Naive thymus-derived CD4-positive, alpha-beta T cell (primary cell): Measurements from ENCODE around the gene ASB16. TPM values are rescaled to one million over a fixed set of nuclear protein-coding genes. Genes with fewer than 3 reads are reported as not detected.
A peak's percentile ranks its signal among the peaks of the same experiment; 100 is the strongest.

Experiments used
- ATAC-seq: fragments of 150-1000 bp; cut with Tn5 transposase; 2 replicates; pipeline ENCODE4 v1.10.0; 2021; ENCODE audit warnings: mild to moderate bottlenecking, moderate library complexity
- CTCF ChIA-PET: fragments of 350-600 bp; sonication (Branson Sonifier 250); formaldehyde crosslinking; loops from one replicate; lab custom pipeline; 2021; ENCODE audit warnings: antibody characterized with exemption; lab: Charles Lee
- POLR2A ChIA-PET: fragments of 350-600 bp; sonication (Branson Sonifier 250); formaldehyde crosslinking; loops from one replicate; lab custom pipeline; 2021; ENCODE audit warnings: antibody characterized with exemption, inconsistent platforms; lab: Charles Lee
- DNase-seq, 9 donors: peaks; one replicate each; pipeline versions ENCODE4 v3.0.0 to v3.0.0-alpha.2; 2020 to 2022; ENCODE audit warnings: mixed read lengths in 1 of 9
- H3K27ac ChIP-seq: one replicate; pipeline ENCODE4 v1.7.0; 2013; ENCODE audit warnings: mild to moderate bottlenecking, low read depth, low read length, moderate library complexity
- H3K27me3 ChIP-seq, 2 donors: one replicate each; pipeline ENCODE4 v1.7.0; 2013; ENCODE audit warnings: low read length in 2 of 2, mild to moderate bottlenecking in 2 of 2, moderate library complexity in 2 of 2; ENCODE audit not compliant: control insufficient read depth in 2 of 2, insufficient read depth in 2 of 2
- H3K36me3 ChIP-seq, 3 experiments: 1 replicate in 2 of 3; 2 replicates in 1 of 3; pipeline ENCODE4 v1.7.0; 2013; ENCODE audit warnings: low read length in 3 of 3, mild to moderate bottlenecking in 3 of 3, moderate library complexity in 1 of 3; ENCODE audit not compliant: insufficient read depth in 3 of 3, control insufficient read depth in 2 of 3
- H3K4me1 ChIP-seq, 2 donors: one replicate each; pipeline ENCODE4 v1.7.0; 2013; ENCODE audit warnings: low read length in 2 of 2, mild to moderate bottlenecking in 2 of 2, moderate library complexity in 1 of 2; ENCODE audit not compliant: control insufficient read depth in 2 of 2, insufficient read depth in 2 of 2
- H3K4me3 ChIP-seq: 2 replicates; pipeline ENCODE4 v1.7.0; 2013; ENCODE audit warnings: mild to moderate bottlenecking, low read length
- H3K9me3 ChIP-seq, 3 experiments: 1 replicate in 2 of 3; 2 replicates in 1 of 3; pipeline ENCODE4 v1.7.0; 2013; ENCODE audit warnings: low read length in 3 of 3; ENCODE audit not compliant: control insufficient read depth in 2 of 3
- H3K27ac Mint-ChIP-seq, 9 donors: one replicate each; pipeline ENCODE4 v1.8.0; 2020 to 2022; ENCODE audit warnings: mixed read lengths in 9 of 9, mild to moderate bottlenecking in 8 of 9, moderate library complexity in 5 of 9, inconsistent platforms in 2 of 9
- H3K27me3 Mint-ChIP-seq, 5 donors: one replicate each; pipeline ENCODE4 v1.8.0; 2021 to 2022; ENCODE audit warnings: mixed read lengths in 5 of 5, mild to moderate bottlenecking in 1 of 5
- H3K36me3 Mint-ChIP-seq, 5 donors: one replicate each; pipeline ENCODE4 v1.8.0; 2020 to 2022; ENCODE audit warnings: mixed read lengths in 5 of 5, mild to moderate bottlenecking in 3 of 5, inconsistent platforms in 1 of 5
- H3K4me1 Mint-ChIP-seq, 7 donors: one replicate each; pipeline ENCODE4 v1.8.0; 2020 to 2022; ENCODE audit warnings: mixed read lengths in 7 of 7, mild to moderate bottlenecking in 3 of 7, inconsistent platforms in 1 of 7
- H3K4me3 Mint-ChIP-seq, 10 donors: one replicate each; pipeline ENCODE4 v1.8.0; 2020 to 2022; ENCODE audit warnings: mild to moderate bottlenecking in 10 of 10, mixed read lengths in 10 of 10, moderate library complexity in 6 of 10, inconsistent platforms in 2 of 10
- H3K9me3 Mint-ChIP-seq, 11 donors: one replicate each; pipeline ENCODE4 v1.8.0; 2020 to 2022; ENCODE audit warnings: mixed read lengths in 11 of 11, mild to moderate bottlenecking in 4 of 11, inconsistent platforms in 1 of 11, moderate library complexity in 1 of 11
- intact Hi-C, 2 donors: fragments of 100-400 bp; cut with micrococcal nuclease; formaldehyde crosslinking; loops; one replicate each; pipeline ENCODE4 v1.15.1; 2023
- polyA plus RNA-seq, 2 donors: library from polyadenylated mRNA; unstranded; fragments of 300-500 nt; fragmentation: Illumina TruSeq; gene quantifications; one replicate each; pipeline ENCODE4 v1.2.3, GENCODE V29; 2021
- total RNA-seq, 6 experiments: library from RNA in 5 of 6; stranded (reverse) in 5 of 6; gene quantifications; 1 replicate in 5 of 6; 2 replicates in 1 of 6; pipeline ENCODE4 v1.2.3 and lab custom pipeline; 2021 to 2026

Gene ASB16
- total and polyA plus RNA-seq, 7 experiments from 2014 or later = 0.08 to 0.34 TPM; not detected in 5

GRCh38 chr17:44212507-44213402, 42.3 kb downstream of the ASB16 start:
- intact Hi-C loops = loop anchor here in 1 of 2 donors (10.0 kb wide), 2 partner anchors 848 to 1102 kb away; partner anchors contain the start of gene MAP3K14
- ChIA-PET CTCF (interaction anchor here (0.6 to 5.0 kb wide), 8 partner anchors 7 to 135 kb away, joined by 3 to 47 read pairs (median 8); partner anchors contain the start of genes TMUB2 and UBTF), POLR2A (interaction anchor here (0.7 to 14.1 kb wide), 6 partner anchors 7 to 133 kb away, joined by 3 to 319 read pairs (median 44); partner anchors contain the start of genes ATXN7L3, SLC25A39, TMUB2 and UBTF)
- H3K4me3 Mint-ChIP-seq = peak overlapping the region in 4 of 10 donors; percentile 17 to 91 (median 76)
- Histone ChIP-seq H3K27me3 (no peaks in the 10 kb centered on the region), H3K9me3 (no peaks in the 10 kb centered on the region), H3K4me1 (peaks cover 47 to 69% of the 10 kb centered on the region in 2 donors), H3K36me3 (peaks cover 24 to 76% (median 38%) of the 10 kb centered on the region in 3 experiments), H3K27ac (peak overlapping the region; percentile 90), H3K4me3 (no peak overlapping the region)
- H3K9me3 Mint-ChIP-seq = peaks cover 0 to 3% (median 0%) of the 10 kb centered on the region in 11 donors
- DNase-seq = peak in 1 of 9 donors; percentile 20
- H3K4me1 Mint-ChIP-seq = peaks cover 49 to 80% (median 64%) of the 10 kb centered on the region in 7 donors
- no peaks in the 10 kb centered on the region for H3K27me3 Mint-ChIP-seq
- no peak for ATAC-seq
- peaks cover 12 to 55% (median 33%) of the 10 kb centered on the region in 5 donors for H3K36me3 Mint-ChIP-seq
- peak overlapping the region in 8 of 9 donors; percentile 87 to 99 (median 98) for H3K27ac Mint-ChIP-seq

- Mint-ChIP-seq H3K4me1 (peaks cover 51 to 77% (median 62%) of the 10 kb centered on the region in 7 donors), H3K9me3 (peaks cover 0 to 3% (median 0%) of the 10 kb centered on the region in 11 donors), H3K4me3 (peak overlapping the region in 7 of 10 donors; percentile 28 to 91 (median 70)), H3K27me3 (no peaks in the 10 kb centered on the region), H3K27ac (peak overlapping the region; percentile 56 to 99 (median 97)), H3K36me3 (peaks cover 6 to 49% (median 27%) of the 10 kb centered on the region in 5 donors)
- Histone ChIP-seq H3K4me1 (peaks cover 51 to 69% of the 10 kb centered on the region in 2 donors), H3K9me3 (no peaks in the 10 kb centered on the region), H3K4me3 (no peak overlapping the region), H3K27ac (peak overlapping the region; percentile 90), H3K27me3 (no peaks in the 10 kb centered on the region), H3K36me3 (peaks cover 19 to 67% (median 34%) of the 10 kb centered on the region in 3 experiments)
- ATAC-seq = no peak
- DNase-seq = no peak
- intact Hi-C loops = loop anchor here in 1 of 2 donors (10.0 kb wide), 2 partner anchors 849 to 1101 kb away; partner anchors contain the start of gene MAP3K14
- ChIA-PET CTCF (interaction anchor here (1.1 to 2.0 kb wide), 2 partner anchors 12 to 118 kb away, joined by 3 to 4 read pairs; no protein-coding TSS in a partner anchor), POLR2A (interaction anchor here (0.7 to 14.1 kb wide), 6 partner anchors 7 to 132 kb away, joined by 3 to 319 read pairs (median 24); partner anchors contain the start of genes ATXN7L3 and SLC25A39)
These were observed 43.1 kb downstream of the ASB16 start for GRCh38 chr17:44213403-44214229.

GRCh38 chr17:44214230-44214494, 43.7 kb downstream of the ASB16 start:
- POLR2A ChIA-PET = interaction anchor here (1.0 to 14.1 kb wide), 5 partner anchors 8 to 131 kb away, joined by 3 to 319 read pairs (median 21); partner anchors contain the start of genes ATXN7L3, GRN and SLC25A39
- ATAC-seq (no peak), DNase-seq (no peak)
- H3K27ac ChIP-seq = peak overlapping the region; percentile 90
- Mint-ChIP-seq H3K4me3 (peak overlapping the region in 6 of 10 donors; percentile 28 to 91 (median 70)), H3K9me3 (peaks cover 0 to 3% (median 0%) of the 10 kb centered on the region in 11 donors), H3K36me3 (peaks cover 6 to 46% (median 26%) of the 10 kb centered on the region in 5 donors), H3K27ac (peak overlapping the region; percentile 56 to 99 (median 97)), H3K4me1 (peaks cover 51 to 74% (median 62%) of the 10 kb centered on the region in 7 donors), H3K27me3 (no peaks in the 10 kb centered on the region)
- peaks cover 17 to 61% (median 31%) of the 10 kb centered on the region in 3 experiments for H3K36me3 ChIP-seq
- CTCF ChIA-PET = interaction anchor here (1.1 to 2.0 kb wide), 2 partner anchors 12 to 117 kb away, joined by 3 to 4 read pairs; no protein-coding TSS in a partner anchor
- no peaks in the 10 kb centered on the region for H3K9me3 ChIP-seq
- no peak overlapping the region for H3K4me3 ChIP-seq
- intact Hi-C loops = loop anchor here in 1 of 2 donors (10.0 kb wide), 2 partner anchors 849 to 1101 kb away; partner anchors contain the start of gene MAP3K14
- H3K4me1 ChIP-seq = peaks cover 51 to 69% of the 10 kb centered on the region in 2 donors
- H3K27me3 ChIP-seq = no peaks in the 10 kb centered on the region

DNA sequence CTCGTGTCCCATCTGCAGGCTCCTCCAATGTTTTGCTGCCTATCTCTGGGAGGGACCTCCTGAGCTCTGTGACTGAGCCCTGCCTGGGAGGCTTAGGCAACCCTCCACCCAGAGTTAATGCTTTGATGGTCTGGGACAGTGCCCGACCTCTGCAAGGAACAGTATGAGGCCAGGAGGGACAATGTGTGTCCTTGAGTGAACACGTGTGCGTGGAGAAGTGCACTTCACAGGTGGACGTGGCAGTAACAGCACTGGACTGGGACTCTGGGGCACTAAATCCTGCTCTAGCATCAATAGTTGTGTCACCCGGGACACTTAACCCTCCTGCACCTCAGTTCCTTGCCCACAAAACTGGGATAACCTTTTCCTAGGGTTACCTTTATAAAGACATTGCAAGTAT, 44.4 kb downstream of the ASB16 start:
- H3K36me3 Mint-ChIP-seq = peaks cover 6 to 44% (median 26%) of the 10 kb centered on the region in 5 donors
- intact Hi-C loops = loop anchor here in 1 of 2 donors (10.0 kb wide), 2 partner anchors 850 to 1100 kb away; partner anchors contain the start of gene MAP3K14
- POLR2A ChIA-PET = interaction anchor here (1.0 to 14.1 kb wide), 5 partner anchors 9 to 130 kb away, joined by 3 to 319 read pairs (median 21); partner anchors contain the start of genes ATXN7L3, GRN and SLC25A39

GRCh38 chr17:44216173-44216572, 45.7 kb downstream of the ASB16 start:
- Mint-ChIP-seq H3K27me3 (no peaks in the 10 kb centered on the region), H3K4me3 (peak overlapping the region; percentile 76 to 91 (median 86)), H3K27ac (peak overlapping the region; percentile 87 to 99 (median 97)), H3K4me1 (peaks cover 45 to 62% (median 55%) of the 10 kb centered on the region in 7 donors), H3K36me3 (peaks cover 6 to 40% (median 23%) of the 10 kb centered on the region in 5 donors), H3K9me3 (peaks cover 0 to 6% (median 0%) of the 10 kb centered on the region in 11 donors)
- ChIA-PET CTCF (interaction anchor here (1.0 to 1.8 kb wide), 6 partner anchors 12 to 135 kb away, joined by 3 to 8 read pairs (median 4); no protein-coding TSS in a partner anchor), POLR2A (interaction anchor here (0.6 to 14.1 kb wide), 13 partner anchors 7 to 138 kb away, joined by 3 to 319 read pairs (median 6); partner anchors contain the start of genes ATXN7L3, SLC25A39 and TMUB2)
- H3K36me3 ChIP-seq = peaks cover 9 to 57% (median 23%) of the 10 kb centered on the region in 3 experiments
- ATAC-seq = no peak
- H3K27ac ChIP-seq = peak overlapping the region; percentile 90
- intact Hi-C loops = loop anchor here in 1 of 2 donors (10.0 kb wide), 2 partner anchors 851 to 1099 kb away; partner anchors contain the start of gene MAP3K14
- peaks cover 38 to 53% of the 10 kb centered on the region in 2 donors for H3K4me1 ChIP-seq
- H3K27me3 ChIP-seq = no peaks in the 10 kb centered on the region
- DNase-seq = peak in 7 of 9 donors; percentile 59 to 79 (median 70)
- H3K9me3 ChIP-seq = no peaks in the 10 kb centered on the region
- peak overlapping the region; percentile 68 for H3K4me3 ChIP-seq

More for the DNA sequence above, 44.4 kb downstream of the ASB16 start:
- peaks cover 49 to 70% (median 62%) of the 10 kb centered on the region in 7 donors for H3K4me1 Mint-ChIP-seq
- peak overlapping the region; percentile 69 to 99 (median 97) for H3K27ac Mint-ChIP-seq
- Histone ChIP-seq H3K4me3 (no peak overlapping the region), H3K9me3 (no peaks in the 10 kb centered on the region), H3K27ac (peak overlapping the region; percentile 90), H3K4me1 (peaks cover 48 to 66% of the 10 kb centered on the region in 2 donors), H3K36me3 (peaks cover 12 to 54% (median 24%) of the 10 kb centered on the region in 3 experiments), H3K27me3 (no peaks in the 10 kb centered on the region)
- no peaks in the 10 kb centered on the region for H3K27me3 Mint-ChIP-seq
- DNase-seq (no peak), ATAC-seq (no peak)
- peak overlapping the region; percentile 44 to 91 (median 83) for H3K4me3 Mint-ChIP-seq
- CTCF ChIA-PET = interaction anchor here (0.7 to 1.2 kb wide), 2 partner anchors 61 to 136 kb away, joined by 3 read pairs; no protein-coding TSS in a partner anchor
- H3K9me3 Mint-ChIP-seq = peaks cover 0 to 3% (median 0%) of the 10 kb centered on the region in 11 donors
